Panc1 (cell line): ENCODE data around the gene ARL13B. TPM values are rescaled to one million over a fixed set of nuclear protein-coding genes. Genes with fewer than 3 reads are reported as not detected.

Source experiments
- ATAC-seq: fragments of 200-7000 bp; cut with Tn5 transposase; 2 replicates; pipeline ENCODE4 v1.9.1; 2020; ENCODE audit warnings: mild to moderate bottlenecking, moderate library complexity
- BruUV-seq: library from RNA; stranded (reverse); fragments of 400-500 nt; replicated peaks from 2 replicates; lab custom pipeline; 2021; lab: Mats Ljungman, UMichigan
- CTCF ChIA-PET: fragments of 300-600 bp; sonication (Branson Sonifier 250); formaldehyde crosslinking; loops from one replicate; lab custom pipeline; 2022; ENCODE audit warnings: antibody characterized with exemption; lab: Charles Lee
- POLR2A ChIA-PET: fragments of 300-600 bp; sonication (Branson Sonifier 250); formaldehyde crosslinking; loops from one replicate; lab custom pipeline; 2022; ENCODE audit warnings: antibody characterized with exemption; lab: Charles Lee
- DNase-seq: peaks from one replicate; pipeline ENCODE4 v3.0.0-alpha.2; 2010; ENCODE audit warnings: low read depth, low spot score
- H3K27ac ChIP-seq: 2 replicates; pipeline ENCODE4 v1.5.1; 2011; ENCODE audit warnings: mild to moderate bottlenecking, low read length, inconsistent platforms
- H3K27me3 ChIP-seq: fragments of 200-500 bp; sonication (Bioruptor generic); 2 replicates; pipeline ENCODE4 v1.6.0; 2014; ENCODE audit warnings: low read length, inconsistent platforms; ENCODE audit not compliant: control insufficient read depth, insufficient read depth
- H3K36me3 ChIP-seq: fragments of 200-500 bp; sonication (Bioruptor generic); 2 replicates; pipeline ENCODE4 v1.5.1; 2014; ENCODE audit warnings: inconsistent platforms, mild to moderate bottlenecking, low read length, moderate library complexity; ENCODE audit not compliant: control insufficient read depth, insufficient read depth
- H3K4me1 ChIP-seq: 2 replicates; pipeline ENCODE4 v1.5.1; 2011; ENCODE audit warnings: inconsistent platforms, mild to moderate bottlenecking, low read length, moderate library complexity; ENCODE audit not compliant: control insufficient read depth, insufficient read depth
- H3K4me3 ChIP-seq, 2 experiments: 2 replicates each; pipeline ENCODE4 v1.5.1; 2011 to 2012; ENCODE audit warnings: low read depth in 2 of 2, low read length in 2 of 2, mild to moderate bottlenecking in 2 of 2, inconsistent platforms in 1 of 2, moderate library complexity in 1 of 2
- H3K9me3 ChIP-seq: fragments of 200-500 bp; sonication (Bioruptor generic); 2 replicates; pipeline ENCODE4 v1.5.1; 2014; ENCODE audit warnings: low read depth, mild to moderate bottlenecking, inconsistent platforms, low read length, moderate library complexity; ENCODE audit not compliant: control insufficient read depth, insufficient read depth
- CTCF ChIP-seq: fragments of 450-650 bp; IDR thresholded peaks from 2 replicates; pipeline ENCODE4 v1.5.1; 2017; ENCODE audit warnings: mild to moderate bottlenecking
- POLR2AphosphoS5 ChIP-seq: IDR thresholded peaks from 2 replicates; pipeline ENCODE4 v1.6.1; 2012; ENCODE audit warnings: mild to moderate bottlenecking, low read depth, low read length, moderate library complexity
- REST ChIP-seq, 2 experiments: IDR thresholded peaks; 2 replicates each; pipeline ENCODE4 v1.6.1; 2011 to 2012; ENCODE audit warnings: low read depth in 2 of 2, control low read depth in 1 of 2, low read length in 1 of 2, mild to moderate bottlenecking in 1 of 2, moderate library complexity in 1 of 2; ENCODE audit not compliant: insufficient read depth in 1 of 2
- SIN3A ChIP-seq: IDR thresholded peaks from 2 replicates; pipeline ENCODE4 v1.6.1; 2012; ENCODE audit warnings: low read depth, mild to moderate bottlenecking, low read length, moderate library complexity, borderline replicate concordance; ENCODE audit not compliant: insufficient read depth
- TCF7L2 ChIP-seq: IDR thresholded peaks from 2 replicates; pipeline ENCODE4 v1.6.1; 2011; ENCODE audit warnings: mild to moderate bottlenecking, low read depth, low read length, inconsistent platforms
- in situ Hi-C: cut with HindIII; loops from 2 replicates; pipeline ENCODE4 v1.10.0; 2016; ENCODE audit warnings: low sequenced_read_pairs, low pct_unique_long_range_greater_than_20kb
- intact Hi-C: fragments of 100-400 bp; cut with micrococcal nuclease; formaldehyde crosslinking; loops from one replicate; pipeline ENCODE4 v1.10.0; 2022; ENCODE audit not compliant: unreplicated experiment
- total RNA-seq: library from RNA; stranded (reverse); gene quantifications from one replicate; pipeline ENCODE4 v1.2.1, GENCODE V29; 2021; ENCODE audit not compliant: unreplicated experiment

The ARL13B gene
- total RNA-seq, 1 experiment from 2014 or later = 26.6 TPM

GRCh38 chr3:93988764-93989163 lies 8.8 kb downstream of the ARL13B start:
- H3K4me1 ChIP-seq = no peaks in the 10 kb centered on the region
- DNase-seq = no peak
- ChIA-PET POLR2A (no interaction called here), CTCF (no interaction called here)
- no peaks in the 10 kb centered on the region for H3K9me3 ChIP-seq
- BruUV-seq = no TSS peak
- TF ChIP-seq SIN3A (no peak), CTCF (no peak), REST (IDR thresholded peaks at IDR 0.05; ENCODE audit: insufficient read depth in 1 of 2, low read depth in 2 of 2, low read length in 1 of 2) (no peak), POLR2AphosphoS5 (no peak), TCF7L2 (no peak)
- H3K27ac ChIP-seq = no peak overlapping the region
- no peak for ATAC-seq
- H3K27me3 ChIP-seq = no peaks in the 10 kb centered on the region
- intact Hi-C loops = no loop called here
- H3K36me3 ChIP-seq = no peaks in the 10 kb centered on the region
- H3K4me3 ChIP-seq = no peak overlapping the region
- in situ Hi-C loops = no loop called here

GRCh38 chr3:93989241-93989640 lies 9.3 kb downstream of the ARL13B start:
- POLR2A ChIA-PET = no interaction called here
- Histone ChIP-seq H3K27ac (no peak overlapping the region), H3K27me3 (no peaks in the 10 kb centered on the region), H3K4me3 (no peak overlapping the region), H3K36me3 (no peaks in the 10 kb centered on the region), H3K9me3 (no peaks in the 10 kb centered on the region), H3K4me1 (no peaks in the 10 kb centered on the region)
- intact Hi-C loops (no loop called here), in situ Hi-C loops (no loop called here)
- ATAC-seq (no peak), DNase-seq (no peak)
- BruUV-seq = no TSS peak
- CTCF ChIA-PET = no interaction called here
- no peak for TF ChIP-seq POLR2AphosphoS5
- no peak for TF ChIP-seq TCF7L2
- no peak for TF ChIP-seq REST (IDR thresholded peaks at IDR 0.05; ENCODE audit: insufficient read depth in 1 of 2, low read depth in 2 of 2, low read length in 1 of 2)
- TF ChIP-seq SIN3A = no peak
- TF ChIP-seq CTCF = no peak
